GM23248 (cell line): ENCODE measurements around the gene KIRREL1.

ENCODE experiments used
- EZH2 ChIP-seq: fragments of 200-600 bp; sonication (generic); IDR thresholded peaks from 2 replicates; pipeline ENCODE4 v1.6.1; 2018; ENCODE audit warnings: antibody characterized with exemption, mild to moderate bottlenecking; ENCODE audit not compliant: insufficient read depth, poor library complexity, severe bottlenecking
- EZH2phosphoT487 ChIP-seq: fragments of 200-600 bp; sonication (generic); IDR thresholded peaks from 2 replicates; pipeline ENCODE4 v1.6.1; 2018; ENCODE audit warnings: antibody characterized with exemption, moderate library complexity, mild to moderate bottlenecking, low read depth; ENCODE audit not compliant: insufficient read depth

DNA sequence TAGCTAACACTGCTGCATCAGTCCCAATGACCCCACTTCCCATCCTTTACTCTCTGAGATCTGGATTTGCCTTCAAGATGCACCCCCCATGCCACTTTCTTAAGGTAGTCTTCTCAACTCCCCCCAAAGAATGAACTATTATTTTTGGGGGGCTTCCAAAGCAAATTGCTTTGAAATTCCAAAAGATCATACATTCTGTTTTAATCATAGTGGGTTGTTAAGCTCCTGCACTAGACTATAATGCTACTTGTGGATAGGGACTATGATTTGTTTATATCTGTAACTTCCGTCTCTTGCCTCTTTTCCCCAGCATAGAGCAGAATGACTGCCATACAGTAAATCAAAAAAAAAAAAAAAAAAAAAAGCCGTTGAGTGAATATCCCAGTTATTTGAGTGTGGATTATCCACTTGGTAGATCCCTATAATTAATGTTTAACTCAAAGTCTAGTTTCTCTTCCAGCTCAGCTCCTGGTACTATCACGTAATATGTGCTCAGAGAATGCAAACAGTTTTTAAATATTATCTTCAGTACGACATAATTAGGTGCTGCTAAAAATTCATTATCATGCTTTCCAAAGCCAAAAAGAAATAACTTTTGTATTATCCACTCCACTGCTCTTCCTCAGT, 26.9 kb downstream of the KIRREL1 start:
- TF ChIP-seq EZH2 (no peak), EZH2phosphoT487 (no peak)
